PC-3 (cell line): ENCODE data around the gene YKT6. TPM values are rescaled to one million over a fixed set of nuclear protein-coding genes. Genes with fewer than 3 reads are reported as not detected.

ENCODE experiments used
- ATAC-seq: fragments of 200-7000 bp; cut with Tn5 transposase; 2 replicates; pipeline ENCODE4 v1.9.1; 2020; ENCODE audit warnings: mild to moderate bottlenecking, moderate library complexity
- BruUV-seq: library from RNA; stranded (reverse); fragments of 400-500 nt; replicated peaks from 2 replicates; lab custom pipeline; 2021; lab: Mats Ljungman, UMichigan
- CTCF ChIA-PET: fragments of 300-600 bp; sonication (Branson Sonifier 250); formaldehyde crosslinking; loops from one replicate; lab custom pipeline; 2022; ENCODE audit warnings: antibody characterized with exemption; lab: Charles Lee
- POLR2A ChIA-PET: fragments of 300-600 bp; sonication (Branson Sonifier 250); formaldehyde crosslinking; loops from one replicate; lab custom pipeline; 2022; ENCODE audit warnings: antibody characterized with exemption; ENCODE audit not compliant: unreplicated experiment; lab: Charles Lee
- DNase-seq: peaks from one replicate; pipeline ENCODE4 v3.0.0-alpha.2; 2015
- H2AFZ ChIP-seq: fragments of 300-600 bp; sonication (generic); 2 replicates; pipeline ENCODE4 v1.6.0; 2016; ENCODE audit warnings: antibody characterized with exemption, low read length
- H3F3A ChIP-seq: fragments of 300-600 bp; sonication (generic); one replicate; pipeline ENCODE4 v1.6.0; 2017; ENCODE audit warnings: antibody characterized with exemption, low read length, control low read depth, mild to moderate bottlenecking; ENCODE audit not compliant: unreplicated experiment
- H3K27ac ChIP-seq: fragments of 300-600 bp; sonication (generic); 2 replicates; pipeline ENCODE4 v1.5.1; 2016; ENCODE audit warnings: mild to moderate bottlenecking, low read length
- H3K27me3 ChIP-seq: fragments of 300-600 bp; sonication (generic); 2 replicates; pipeline ENCODE4 v1.6.1; 2016; ENCODE audit warnings: low read length, mixed read lengths
- H3K36me3 ChIP-seq: fragments of 300-600 bp; sonication (generic); 2 replicates; pipeline ENCODE4 v1.6.1; 2016; ENCODE audit warnings: low read depth, mixed run types, low read length, mixed read lengths
- H3K4me1 ChIP-seq: fragments of 300-600 bp; sonication (generic); 2 replicates; pipeline ENCODE4 v1.5.1; 2016; ENCODE audit warnings: low read length; ENCODE audit not compliant: insufficient read depth
- H3K4me2 ChIP-seq: fragments of 300-600 bp; sonication (generic); 2 replicates; pipeline ENCODE4 v1.6.0; 2016; ENCODE audit warnings: low read length
- H3K4me3 ChIP-seq: fragments of 300-600 bp; sonication (generic); 2 replicates; pipeline ENCODE4 v1.5.1; 2016; ENCODE audit warnings: mild to moderate bottlenecking, low read length, mixed read lengths
- H3K79me2 ChIP-seq: fragments of 300-600 bp; sonication (generic); 2 replicates; pipeline ENCODE4 v1.6.1; 2017; ENCODE audit warnings: low read length, mixed read lengths
- H3K9ac ChIP-seq: fragments of 300-600 bp; sonication (generic); 2 replicates; pipeline ENCODE4 v1.6.0; 2016; ENCODE audit warnings: mild to moderate bottlenecking, low read length
- H3K9me2 ChIP-seq: fragments of 300-600 bp; sonication (generic); replicated peaks from 2 replicates; pipeline ENCODE4 v1.6.1; 2016; ENCODE audit warnings: mixed run types, low read length, mixed read lengths
- H3K9me3 ChIP-seq: fragments of 300-600 bp; sonication (generic); 2 replicates; pipeline ENCODE4 v1.6.1; 2016; ENCODE audit warnings: low read length, mixed read lengths
- H4K20me1 ChIP-seq: fragments of 300-600 bp; sonication (generic); 2 replicates; pipeline ENCODE4 v1.6.1; 2016; ENCODE audit warnings: low read length, mixed read lengths
- EZH2 ChIP-seq: fragments of 300-600 bp; sonication (generic); IDR thresholded peaks from one replicate; pipeline ENCODE4 v1.6.1; 2017; ENCODE audit warnings: antibody characterized with exemption, mild to moderate bottlenecking, low read length; ENCODE audit not compliant: unreplicated experiment
- EZH2phosphoT487 ChIP-seq: fragments of 300-600 bp; sonication (generic); IDR thresholded peaks from 2 replicates; pipeline ENCODE4 v1.6.1; 2018; ENCODE audit warnings: mild to moderate bottlenecking, antibody characterized with exemption, low read length, borderline replicate concordance
- intact Hi-C: fragments of 100-400 bp; cut with micrococcal nuclease; formaldehyde crosslinking; loops from 2 replicates; pipeline ENCODE4 v1.9.0; 2023
- total RNA-seq: library from RNA; depleted of rRNA; stranded (reverse); fragments of >200 nt; gene quantifications from 2 replicates; pipeline ENCODE4 v1.2.3, GENCODE V29; 2014
- TF ChIP-seq, protein P1 (sequence below): fragments of 300-600 bp; sonication (generic); conservative IDR thresholded peaks from 2 replicates; pipeline ENCODE4 v1.5.1; 2017; ENCODE audit warnings: antibody characterized with exemption, low read depth, mild to moderate bottlenecking, low read length

The YKT6 gene
- total RNA-seq, 1 experiment from 2014 or later = 133 TPM

DNA sequence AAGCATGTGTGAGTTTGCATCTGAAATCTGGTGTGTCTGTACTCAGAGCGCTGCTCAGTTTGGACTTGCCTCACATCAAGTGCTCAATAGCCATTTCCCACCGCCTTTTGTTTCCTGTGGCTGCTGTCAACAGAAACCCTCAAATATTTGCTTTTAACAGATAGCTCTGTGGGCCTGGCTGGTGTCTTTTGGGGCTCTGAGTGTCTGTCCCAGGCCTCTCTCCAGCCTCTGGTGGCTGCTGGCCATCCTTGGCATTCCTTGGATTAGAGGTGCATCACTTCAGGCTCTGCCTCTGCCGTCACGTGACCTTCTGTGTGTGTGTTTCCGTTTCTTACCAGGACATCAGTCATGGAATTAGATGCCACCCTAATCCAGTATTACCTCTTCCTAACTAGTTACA is 9.3 kb downstream of the YKT6 start:
- no peaks in the 10 kb centered on the region for H4K20me1 ChIP-seq
- no peaks in the 10 kb centered on the region for H3K9me2 ChIP-seq
- no peaks in the 10 kb centered on the region for H3K4me1 ChIP-seq
- TF ChIP-seq EZH2 (no peak), EZH2phosphoT487 (no peak)
- TF ChIP-seq, protein P1, sequence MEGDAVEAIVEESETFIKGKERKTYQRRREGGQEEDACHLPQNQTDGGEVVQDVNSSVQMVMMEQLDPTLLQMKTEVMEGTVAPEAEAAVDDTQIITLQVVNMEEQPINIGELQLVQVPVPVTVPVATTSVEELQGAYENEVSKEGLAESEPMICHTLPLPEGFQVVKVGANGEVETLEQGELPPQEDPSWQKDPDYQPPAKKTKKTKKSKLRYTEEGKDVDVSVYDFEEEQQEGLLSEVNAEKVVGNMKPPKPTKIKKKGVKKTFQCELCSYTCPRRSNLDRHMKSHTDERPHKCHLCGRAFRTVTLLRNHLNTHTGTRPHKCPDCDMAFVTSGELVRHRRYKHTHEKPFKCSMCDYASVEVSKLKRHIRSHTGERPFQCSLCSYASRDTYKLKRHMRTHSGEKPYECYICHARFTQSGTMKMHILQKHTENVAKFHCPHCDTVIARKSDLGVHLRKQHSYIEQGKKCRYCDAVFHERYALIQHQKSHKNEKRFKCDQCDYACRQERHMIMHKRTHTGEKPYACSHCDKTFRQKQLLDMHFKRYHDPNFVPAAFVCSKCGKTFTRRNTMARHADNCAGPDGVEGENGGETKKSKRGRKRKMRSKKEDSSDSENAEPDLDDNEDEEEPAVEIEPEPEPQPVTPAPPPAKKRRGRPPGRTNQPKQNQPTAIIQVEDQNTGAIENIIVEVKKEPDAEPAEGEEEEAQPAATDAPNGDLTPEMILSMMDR = no peak
- no peak overlapping the region for H2AFZ ChIP-seq
- no peak overlapping the region for H3K27ac ChIP-seq
- no peak for DNase-seq
- no peaks in the 10 kb centered on the region for H3K27me3 ChIP-seq
- ChIA-PET CTCF (no interaction called here), POLR2A (no interaction called here)
- H3K36me3 ChIP-seq = peaks cover 40% of the 10 kb centered on the region; the same call in 1 of the 2 replicates
- no peak overlapping the region for H3K4me3 ChIP-seq
- H3K79me2 ChIP-seq = 0 out of 2 replicates have a peak, but pooled peaks cover 1% of the 10 kb centered on the region
- no peak overlapping the region for H3K4me2 ChIP-seq
- no TSS peak for BruUV-seq
- H3F3A ChIP-seq = no peaks in the 10 kb centered on the region
- no peaks in the 10 kb centered on the region for H3K9me3 ChIP-seq
- H3K9ac ChIP-seq = no peak overlapping the region
- intact Hi-C loops = no loop called here
- no peak for ATAC-seq

DNA sequence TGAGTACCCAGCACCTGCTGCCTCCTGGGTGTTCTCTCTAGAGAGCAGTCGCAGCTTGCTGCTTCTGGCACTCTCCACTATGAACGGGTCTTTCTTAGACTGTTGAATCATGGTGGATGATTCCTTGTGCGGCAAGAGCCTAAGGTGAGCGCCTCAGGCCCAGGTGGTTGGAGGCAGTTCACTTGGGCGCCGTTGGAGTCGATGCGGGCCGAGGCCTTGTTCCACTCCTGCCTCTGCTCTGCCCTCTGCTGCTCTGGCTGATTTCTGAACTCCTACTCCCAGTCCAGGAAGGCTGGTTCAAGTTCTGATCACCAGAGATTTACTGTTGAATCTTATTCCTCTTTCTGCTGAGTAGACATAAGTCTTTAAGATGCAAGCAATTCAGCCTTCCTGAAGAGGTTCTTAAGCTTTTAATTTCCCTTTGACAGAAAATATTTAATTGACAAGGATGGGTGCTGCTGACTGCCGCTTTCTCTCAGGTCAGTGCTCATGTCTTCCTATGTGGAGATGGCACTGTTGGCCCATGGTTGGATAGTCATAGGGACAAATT is 10.4 kb downstream of the YKT6 start:
- Histone ChIP-seq H3K9ac (no peak overlapping the region), H3K27ac (no peak overlapping the region), H3K36me3 (peaks cover 30% of the 10 kb centered on the region; the same call in 1 of the 2 replicates), H3K9me3 (no peaks in the 10 kb centered on the region), H3F3A (no peaks in the 10 kb centered on the region), H3K4me3 (no peak overlapping the region), H4K20me1 (no peaks in the 10 kb centered on the region), H3K79me2 (no peaks in the 10 kb centered on the region), H3K4me1 (no peaks in the 10 kb centered on the region), H3K27me3 (no peaks in the 10 kb centered on the region), H3K4me2 (no peak overlapping the region), H2AFZ (no peak overlapping the region), H3K9me2 (no peaks in the 10 kb centered on the region)
- DNase-seq = no peak
- CTCF ChIA-PET = no interaction called here
- TF ChIP-seq, protein P1 = no peak
- TF ChIP-seq EZH2 = no peak
- TF ChIP-seq EZH2phosphoT487 = no peak
- intact Hi-C loops = no loop called here
- BruUV-seq = no TSS peak
- ATAC-seq = no peak
- POLR2A ChIA-PET = no interaction called here

DNA sequence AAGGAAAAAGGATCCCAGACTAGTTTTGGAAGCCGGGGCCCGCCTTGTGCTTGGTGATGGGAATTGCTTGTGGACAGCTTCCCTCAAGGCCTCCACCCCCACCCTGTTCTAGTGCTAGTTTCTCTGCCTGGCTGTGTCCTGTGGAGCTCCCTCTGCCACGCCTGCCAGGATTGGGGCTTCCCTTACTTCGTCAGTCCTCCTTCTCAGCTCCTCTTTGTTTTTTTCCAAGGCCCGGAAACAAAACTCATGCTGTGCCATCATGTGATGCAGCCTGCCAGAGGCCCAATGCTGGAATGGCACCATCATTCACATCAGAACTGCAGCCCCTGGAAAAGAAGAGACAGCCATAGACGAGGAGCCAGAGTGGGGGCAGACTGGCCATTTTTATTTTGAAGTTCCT is 11.2 kb downstream of the YKT6 start:
- H3K79me2 ChIP-seq = no peaks in the 10 kb centered on the region
- no peaks in the 10 kb centered on the region for H3K27me3 ChIP-seq
- no peaks in the 10 kb centered on the region for H4K20me1 ChIP-seq
- ATAC-seq = no peak
- no peak overlapping the region for H3K4me2 ChIP-seq
- CTCF ChIA-PET = no interaction called here
- H3K4me3 ChIP-seq = no peak overlapping the region
- no peaks in the 10 kb centered on the region for H3K9me3 ChIP-seq
- H2AFZ ChIP-seq = no peak overlapping the region
- no peak for DNase-seq
- TF ChIP-seq EZH2phosphoT487 = no peak
- TF ChIP-seq, protein P1 = no peak
- no peak for TF ChIP-seq EZH2
- H3F3A ChIP-seq = no peaks in the 10 kb centered on the region
- H3K4me1 ChIP-seq = no peaks in the 10 kb centered on the region
- no TSS peak for BruUV-seq
- intact Hi-C loops = no loop called here
- no peak overlapping the region for H3K27ac ChIP-seq
- POLR2A ChIA-PET = no interaction called here
- no peaks in the 10 kb centered on the region for H3K9me2 ChIP-seq
- peaks cover 30% of the 10 kb centered on the region; the same call in 1 of the 2 replicates for H3K36me3 ChIP-seq
- no peak overlapping the region for H3K9ac ChIP-seq
